ENCODE data around the gene SAMD4B. TPM values are rescaled to one million over a fixed set of nuclear protein-coding genes. Genes with fewer than 3 reads are reported as not detected.

SAMD4B gene
- total and polyA plus RNA-seq, 9 of the 15 experiments (the other 6 are each of a cell fraction or from before 2014, with no cell fraction given) = 3.4 to 90.5 (median 38.0) TPM

DNA sequence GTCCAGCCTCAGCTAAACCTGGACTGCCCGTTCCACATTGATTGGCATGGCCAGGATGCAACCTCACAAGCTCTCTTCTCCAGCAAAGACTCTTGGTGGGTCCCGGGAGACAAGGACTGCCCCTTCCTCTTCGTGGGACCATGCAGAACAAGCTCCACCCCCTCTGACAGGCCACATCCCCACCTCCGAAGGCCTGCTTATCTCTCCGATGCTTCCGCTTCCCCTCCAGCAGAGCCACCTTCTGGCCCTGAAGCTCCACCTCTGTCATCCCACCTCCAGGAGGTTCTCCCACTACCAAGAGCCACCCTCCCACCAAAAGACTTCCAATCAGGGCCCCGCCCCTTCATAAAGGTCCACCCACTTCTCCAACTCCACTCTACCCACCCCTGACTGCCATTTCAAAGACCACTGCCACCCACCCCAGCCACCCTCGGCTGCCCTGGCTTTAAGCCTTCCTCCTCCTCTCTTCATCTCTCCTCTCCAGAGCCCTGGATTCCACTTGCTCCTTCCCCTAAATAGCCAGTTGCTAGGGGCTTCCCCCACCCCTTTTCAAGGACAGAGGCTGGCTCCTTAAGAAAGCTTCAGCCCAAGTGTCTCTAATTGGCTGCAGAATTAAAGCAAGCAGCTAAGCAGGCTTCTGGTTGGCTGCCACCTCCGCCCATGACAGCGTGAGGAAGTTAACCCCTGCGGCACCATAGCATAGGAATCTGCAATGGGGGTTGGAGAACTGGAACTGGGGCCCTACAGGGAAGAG is 31.5 kb upstream of the SAMD4B start (continued):
- TF ChIP-seq POLR3A (IDR thresholded peaks at IDR 0.05; ENCODE audit: borderline replicate concordance, extremely low read depth, insufficient read depth, insufficient read length) (no peak), KHSRP (IDR thresholded peaks at IDR 0.05) (no peak), HEY1 (CRISPR knock-in tag; IDR thresholded peaks at IDR 0.05; ENCODE audit: borderline replicate concordance) (no peak), ZZZ3 (IDR thresholded peaks at IDR 0.05) (no peak), FOS (IDR thresholded peaks at IDR 0.05; ENCODE audit: extremely low read depth, insufficient read length) (peak; percentile 85), ZNF778 (CRISPR knock-in tag; IDR thresholded peaks at IDR 0.05) (no peak), RFX7 (CRISPR knock-in tag; IDR thresholded peaks at IDR 0.05) (no peak), ZNF239 (CRISPR knock-in tag; IDR thresholded peaks at IDR 0.05) (no peak), ZNF79 (CRISPR knock-in tag; IDR thresholded peaks at IDR 0.05; ENCODE audit: low read depth) (no peak), ELF1 (tag; IDR thresholded peaks at IDR 0.05) (peak; percentile 70), NCOR1 (IDR thresholded peaks at IDR 0.05) (no peak), ZNF507 (tag; conservative IDR thresholded peaks at IDR 0.05) (no peak), JUND (IDR thresholded peaks at IDR 0.05; ENCODE audit: borderline replicate concordance, low read depth, low read length) (peak; percentile 22; the same call in 1 of the 2 replicates), JUND (tag; IDR thresholded peaks at IDR 0.05; ENCODE audit: borderline replicate concordance, low read depth, low read length) (peak; percentile 10; the same call in 2 of the 3 replicates), E2F3 (CRISPR knock-in tag; IDR thresholded peaks at IDR 0.05) (no peak), CBFA2T3 (IDR thresholded peaks at IDR 0.05) (0 out of 2 replicates have a peak, but pooled peaks have one; percentile 20), HNRNPK (IDR thresholded peaks at IDR 0.05; ENCODE audit: low read depth, low read length, poor library complexity, severe bottlenecking) (no peak), ZNF121 (CRISPR knock-in tag; conservative IDR thresholded peaks at IDR 0.05) (no peak), ZNF184 (CRISPR knock-in tag; IDR thresholded peaks at IDR 0.05) (no peak), ZNF830 (CRISPR knock-in tag; IDR thresholded peaks at IDR 0.05) (no peak)
- TF ChIP-seq, protein P1, sequence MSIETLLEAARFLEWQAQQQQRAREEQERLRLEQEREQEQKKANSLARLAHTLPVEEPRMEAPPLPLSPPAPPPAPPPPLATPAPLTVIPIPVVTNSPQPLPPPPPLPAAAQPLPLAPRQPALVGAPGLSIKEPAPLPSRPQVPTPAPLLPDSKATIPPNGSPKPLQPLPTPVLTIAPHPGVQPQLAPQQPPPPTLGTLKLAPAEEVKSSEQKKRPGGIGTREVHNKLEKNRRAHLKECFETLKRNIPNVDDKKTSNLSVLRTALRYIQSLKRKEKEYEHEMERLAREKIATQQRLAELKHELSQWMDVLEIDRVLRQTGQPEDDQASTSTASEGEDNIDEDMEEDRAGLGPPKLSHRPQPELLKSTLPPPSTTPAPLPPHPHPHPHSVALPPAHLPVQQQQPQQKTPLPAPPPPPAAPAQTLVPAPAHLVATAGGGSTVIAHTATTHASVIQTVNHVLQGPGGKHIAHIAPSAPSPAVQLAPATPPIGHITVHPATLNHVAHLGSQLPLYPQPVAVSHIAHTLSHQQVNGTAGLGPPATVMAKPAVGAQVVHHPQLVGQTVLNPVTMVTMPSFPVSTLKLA (conservative IDR thresholded peaks at IDR 0.05) = peak in 1 of 2 experiments; percentile 55; a peak in 1 of 4 replicates
- TF ChIP-seq, protein P2, sequence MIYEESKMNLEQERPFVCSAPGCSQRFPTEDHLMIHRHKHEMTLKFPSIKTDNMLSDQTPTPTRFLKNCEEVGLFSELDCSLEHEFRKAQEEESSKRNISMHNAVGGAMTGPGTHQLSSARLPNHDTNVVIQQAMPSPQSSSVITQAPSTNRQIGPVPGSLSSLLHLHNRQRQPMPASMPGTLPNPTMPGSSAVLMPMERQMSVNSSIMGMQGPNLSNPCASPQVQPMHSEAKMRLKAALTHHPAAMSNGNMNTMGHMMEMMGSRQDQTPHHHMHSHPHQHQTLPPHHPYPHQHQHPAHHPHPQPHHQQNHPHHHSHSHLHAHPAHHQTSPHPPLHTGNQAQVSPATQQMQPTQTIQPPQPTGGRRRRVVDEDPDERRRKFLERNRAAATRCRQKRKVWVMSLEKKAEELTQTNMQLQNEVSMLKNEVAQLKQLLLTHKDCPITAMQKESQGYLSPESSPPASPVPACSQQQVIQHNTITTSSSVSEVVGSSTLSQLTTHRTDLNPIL (CRISPR knock-in tag; IDR thresholded peaks at IDR 0.05) = no peak
- TF ChIP-seq, protein P3, sequence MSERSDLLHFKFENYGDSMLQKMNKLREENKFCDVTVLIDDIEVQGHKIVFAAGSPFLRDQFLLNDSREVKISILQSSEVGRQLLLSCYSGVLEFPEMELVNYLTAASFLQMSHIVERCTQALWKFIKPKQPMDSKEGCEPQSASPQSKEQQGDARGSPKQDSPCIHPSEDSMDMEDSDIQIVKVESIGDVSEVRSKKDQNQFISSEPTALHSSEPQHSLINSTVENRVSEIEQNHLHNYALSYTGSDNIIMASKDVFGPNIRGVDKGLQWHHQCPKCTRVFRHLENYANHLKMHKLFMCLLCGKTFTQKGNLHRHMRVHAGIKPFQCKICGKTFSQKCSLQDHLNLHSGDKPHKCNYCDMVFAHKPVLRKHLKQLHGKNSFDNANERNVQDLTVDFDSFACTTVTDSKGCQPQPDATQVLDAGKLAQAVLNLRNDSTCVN (CRISPR knock-in tag; IDR thresholded peaks at IDR 0.05) = 0 out of 2 replicates have a peak, but pooled peaks have one; percentile 48

Data from K562 (cell line).